Endothelial cell of umbilical vein (primary cell): ENCODE results near the gene KCTD1. TPM values are rescaled to one million over a fixed set of nuclear protein-coding genes. Genes with fewer than 3 reads are reported as not detected.

Experiments
- BruUV-seq: library from RNA; stranded (reverse); fragments of 400-500 nt; replicated peaks from 2 replicates; lab custom pipeline; 2021; lab: Mats Ljungman, UMichigan
- CTCF ChIA-PET: fragments of 300-600, 350-600 bp; sonication (Branson Sonifier 250); formaldehyde crosslinking; loops from one replicate; lab custom pipeline; 2021; ENCODE audit warnings: antibody characterized with exemption, inconsistent platforms; lab: Charles Lee
- POLR2A ChIA-PET: fragments of 300-600, 350-600 bp; sonication (Branson Sonifier 250); formaldehyde crosslinking; loops from one replicate; lab custom pipeline; 2021; ENCODE audit warnings: antibody characterized with exemption, inconsistent platforms; lab: Charles Lee
- DNase-seq: peaks from one replicate; pipeline ENCODE4 v3.0.0-alpha.2; 2011; ENCODE audit warnings: low read depth, low spot score
- FAIRE-seq: peaks from 2 replicates; lab custom pipeline; 2011; peaks lifted over from hg19 to GRCh38; lab: Jason Lieb, UNC
- H2AFZ ChIP-seq: 2 replicates; pipeline ENCODE4 v1.6.0; 2012; ENCODE audit warnings: low read depth, low read length, control low read depth, inconsistent platforms
- H3K27ac ChIP-seq: 2 replicates; pipeline ENCODE4 v1.5.1; 2011; ENCODE audit warnings: low read depth, mild to moderate bottlenecking, control low read depth, low read length, moderate library complexity; ENCODE audit not compliant: insufficient read depth
- H3K27me3 ChIP-seq, 2 experiments: 2 replicates each; pipeline versions ENCODE4 v1.6.0 to v1.6.1; 2011; ENCODE audit warnings: low read length in 2 of 2, mixed read lengths in 1 of 2; ENCODE audit not compliant: control insufficient read depth in 2 of 2, insufficient read depth in 2 of 2
- H3K36me3 ChIP-seq, 2 experiments: 2 replicates in 1 of 2; 3 replicates in 1 of 2; pipeline ENCODE4 v1.5.1; 2011; ENCODE audit warnings: low read length in 2 of 2, mild to moderate bottlenecking in 1 of 2, moderate library complexity in 1 of 2; ENCODE audit not compliant: control insufficient read depth in 2 of 2, insufficient read depth in 2 of 2; ENCODE audit errors: extremely low read depth in 1 of 2
- H3K4me1 ChIP-seq: 3 replicates; pipeline ENCODE4 v1.5.1; 2011; ENCODE audit warnings: mild to moderate bottlenecking, low read length; ENCODE audit not compliant: control insufficient read depth, insufficient read depth; ENCODE audit errors: extremely low read depth
- H3K4me2 ChIP-seq: 2 replicates; pipeline ENCODE4 v1.6.1; 2011; ENCODE audit warnings: low read length, control low read depth, mixed read lengths; ENCODE audit not compliant: insufficient read depth
- H3K4me3 ChIP-seq, 3 experiments: fragments of 200-600 bp in 1 of 3; sonication (generic), shearing (Covaris generic) in 1 of 3; replicated peaks in 1 of 3; 2 replicates each; pipeline ENCODE4 v1.5.1; 2011 to 2016; ENCODE audit warnings: control low read depth in 3 of 3, low read length in 3 of 3, mild to moderate bottlenecking in 2 of 3, inconsistent platforms in 1 of 3, low read depth in 1 of 3, moderate library complexity in 1 of 3; ENCODE audit not compliant: insufficient read depth in 1 of 3
- H3K79me2 ChIP-seq: 2 replicates; pipeline ENCODE4 v1.6.0; 2012; ENCODE audit warnings: low read length, inconsistent platforms; ENCODE audit not compliant: control insufficient read depth, insufficient read depth
- H3K9ac ChIP-seq: replicated peaks from 2 replicates; pipeline ENCODE3; 2011; ENCODE audit warnings: low read length, control low read depth; ENCODE audit not compliant: insufficient read depth; ENCODE audit errors: extremely low read depth
- H3K9me1 ChIP-seq: replicated peaks from 3 replicates; pipeline ENCODE4 v1.6.0; 2011; ENCODE audit warnings: mild to moderate bottlenecking, low read length; ENCODE audit not compliant: control insufficient read depth, insufficient read depth; ENCODE audit errors: extremely low read depth
- H3K9me3 ChIP-seq: replicated peaks from 2 replicates; pipeline ENCODE4 v1.5.1; 2012; ENCODE audit warnings: low read length, inconsistent platforms; ENCODE audit not compliant: control insufficient read depth, insufficient read depth
- H4K20me1 ChIP-seq: replicated peaks from 2 replicates; pipeline ENCODE3; 2011; ENCODE audit warnings: mild to moderate bottlenecking, low read length; ENCODE audit not compliant: control insufficient read depth, insufficient read depth; ENCODE audit errors: extremely low read depth
- EZH2 ChIP-seq: IDR thresholded peaks from 2 replicates; pipeline ENCODE4 v1.6.1; 2012; ENCODE audit warnings: borderline replicate concordance, low read depth, mild to moderate bottlenecking, moderate library complexity, low read length, inconsistent platforms; ENCODE audit not compliant: severe bottlenecking
- FOS ChIP-seq: IDR thresholded peaks from 2 replicates; pipeline ENCODE4 v1.6.1; 2011; ENCODE audit warnings: mild to moderate bottlenecking, low read length, moderate library complexity, borderline replicate concordance; ENCODE audit not compliant: insufficient read depth
- GATA2 ChIP-seq: IDR thresholded peaks from 2 replicates; pipeline ENCODE4 v1.7.0; 2011; ENCODE audit warnings: low read depth, mild to moderate bottlenecking, moderate library complexity, mixed read lengths, low read length; ENCODE audit not compliant: insufficient read length, insufficient read depth
- JUN ChIP-seq: IDR thresholded peaks from 2 replicates; pipeline ENCODE4 v1.6.1; 2011; ENCODE audit warnings: borderline replicate concordance, low read depth; ENCODE audit not compliant: insufficient read length, insufficient read depth
- MAX ChIP-seq: IDR thresholded peaks from 2 replicates; pipeline ENCODE4 v1.6.1; 2011; ENCODE audit not compliant: insufficient read depth, insufficient read length
- MYC ChIP-seq: IDR thresholded peaks from one replicate; pipeline ENCODE4 v1.6.1; 2011; ENCODE audit warnings: mild to moderate bottlenecking, low read depth, low read length
- POLR2A ChIP-seq: IDR thresholded peaks from 2 replicates; pipeline ENCODE4 v1.6.1; 2012; ENCODE audit warnings: low read depth, mild to moderate bottlenecking, control low read depth, low read length
- POLR2AphosphoS5 ChIP-seq: IDR thresholded peaks from 2 replicates; pipeline ENCODE4 v1.6.1; 2012; ENCODE audit warnings: low read depth, mild to moderate bottlenecking, control low read depth, low read length, moderate library complexity; ENCODE audit not compliant: insufficient read depth
- dilution Hi-C: fragments of 300-500 bp; cut with MboI; formaldehyde crosslinking; loops from one replicate; pipeline ENCODE4 v1.15.0; 2019; ENCODE audit warnings: low sequenced_read_pairs; ENCODE audit not compliant: extremely low pct_ligation_motif_present
- intact Hi-C: fragments of 100-400 bp; cut with micrococcal nuclease; formaldehyde crosslinking; loops from one replicate; pipeline ENCODE4 v1.10.0; 2022
- polyA plus RNA-seq, 4 experiments: library from polyadenylated mRNA; depleted of rRNA in 3 of 4; stranded (reverse) in 3 of 4; unstranded in 1 of 4; fragments of >200 nt; gene quantifications; 2 replicates each; pipeline versions ENCODE4 v1.2.1 to v1.2.3, GENCODE V29; 2011 to 2012; ENCODE audit warnings: missing spikeins in 1 of 4
- total RNA-seq: library from RNA; stranded (reverse); gene quantifications from 2 replicates; pipeline ENCODE4 v1.2.3, GENCODE V29; 2021
- TF ChIP-seq, protein P1 (sequence below), 2 donors: IDR thresholded peaks; 1 replicate in 1 of 2; 2 replicates in 1 of 2; pipeline ENCODE4 v1.5.1; 2011; ENCODE audit warnings: low read length in 2 of 2, mild to moderate bottlenecking in 2 of 2, moderate library complexity in 2 of 2, control low read depth in 1 of 2, inconsistent platforms in 1 of 2, low read depth in 1 of 2; ENCODE audit not compliant: insufficient read depth in 1 of 2; ENCODE audit errors: extremely low read depth in 1 of 2

KCTD1 gene
- total and polyA plus RNA-seq, 2 donors (not counting 3 experiments of a cell fraction or from before 2014, with no cell fraction given) = 6.1 to 12.1 TPM

DNA sequence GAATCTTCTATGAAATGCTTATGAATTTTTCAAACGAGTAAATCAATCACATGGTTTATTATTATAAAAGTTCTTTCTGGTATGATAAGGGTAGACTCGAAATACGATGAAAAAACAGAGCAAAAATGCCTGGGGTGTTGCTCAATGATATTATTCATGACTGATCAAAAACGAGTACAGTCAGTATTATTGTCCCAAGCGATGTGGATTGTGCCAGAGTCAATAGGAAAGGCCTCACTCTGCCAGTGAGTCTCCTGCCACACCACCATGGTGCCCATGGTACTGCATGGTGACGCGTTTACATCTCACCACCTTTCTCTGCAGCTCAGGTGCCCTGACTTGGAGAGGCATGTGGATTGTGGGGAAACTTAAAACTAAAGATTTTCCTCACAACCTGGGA, 58.5 kb downstream of the KCTD1 start:
- H3K4me3 ChIP-seq = no peak overlapping the region
- H4K20me1 ChIP-seq = no peaks in the 10 kb centered on the region
- CTCF ChIA-PET = interaction anchor here (1.6 kb wide), 1 partner anchor 106 kb away, joined by 3 read pairs; no protein-coding TSS in a partner anchor
- POLR2A ChIA-PET = no interaction called here
- FAIRE-seq (no peak), DNase-seq (no peak)
- intact Hi-C loops = no loop called here
- dilution Hi-C loops = no loop called here
- no peak overlapping the region for H3K27ac ChIP-seq
- no peaks in the 10 kb centered on the region for H3K9me1 ChIP-seq
- H3K27me3 ChIP-seq = no peaks in the 10 kb centered on the region
- no peaks in the 10 kb centered on the region for H3K36me3 ChIP-seq
- H3K9ac ChIP-seq = no peak overlapping the region
- no peak overlapping the region for H3K4me2 ChIP-seq
- no peaks in the 10 kb centered on the region for H3K4me1 ChIP-seq
- no peaks in the 10 kb centered on the region for H3K79me2 ChIP-seq
- no TSS peak for BruUV-seq
- no peak overlapping the region for H2AFZ ChIP-seq
- TF ChIP-seq POLR2AphosphoS5 (no peak), MAX (no peak), POLR2A (no peak), MYC (no peak), EZH2 (no peak), FOS (no peak), GATA2 (no peak), JUN (no peak)
- TF ChIP-seq, protein P1, sequence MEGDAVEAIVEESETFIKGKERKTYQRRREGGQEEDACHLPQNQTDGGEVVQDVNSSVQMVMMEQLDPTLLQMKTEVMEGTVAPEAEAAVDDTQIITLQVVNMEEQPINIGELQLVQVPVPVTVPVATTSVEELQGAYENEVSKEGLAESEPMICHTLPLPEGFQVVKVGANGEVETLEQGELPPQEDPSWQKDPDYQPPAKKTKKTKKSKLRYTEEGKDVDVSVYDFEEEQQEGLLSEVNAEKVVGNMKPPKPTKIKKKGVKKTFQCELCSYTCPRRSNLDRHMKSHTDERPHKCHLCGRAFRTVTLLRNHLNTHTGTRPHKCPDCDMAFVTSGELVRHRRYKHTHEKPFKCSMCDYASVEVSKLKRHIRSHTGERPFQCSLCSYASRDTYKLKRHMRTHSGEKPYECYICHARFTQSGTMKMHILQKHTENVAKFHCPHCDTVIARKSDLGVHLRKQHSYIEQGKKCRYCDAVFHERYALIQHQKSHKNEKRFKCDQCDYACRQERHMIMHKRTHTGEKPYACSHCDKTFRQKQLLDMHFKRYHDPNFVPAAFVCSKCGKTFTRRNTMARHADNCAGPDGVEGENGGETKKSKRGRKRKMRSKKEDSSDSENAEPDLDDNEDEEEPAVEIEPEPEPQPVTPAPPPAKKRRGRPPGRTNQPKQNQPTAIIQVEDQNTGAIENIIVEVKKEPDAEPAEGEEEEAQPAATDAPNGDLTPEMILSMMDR (IDR thresholded peaks at IDR 0.05; ENCODE audit: extremely low read depth in 1 of 2, insufficient read depth in 1 of 2, low read depth in 1 of 2, low read length in 2 of 2) = no peak
- no peaks in the 10 kb centered on the region for H3K9me3 ChIP-seq
